Endothelial cell of umbilical vein (primary cell): ENCODE results near the gene LFNG.

Experiments
- CTCF ChIP-seq, 2 donors: IDR thresholded peaks; 1 replicate in 1 of 2; 2 replicates in 1 of 2; pipeline ENCODE4 v1.5.1; 2011; ENCODE audit warnings: low read length in 2 of 2, mild to moderate bottlenecking in 2 of 2, moderate library complexity in 2 of 2, control low read depth in 1 of 2, inconsistent platforms in 1 of 2, low read depth in 1 of 2; ENCODE audit not compliant: insufficient read depth in 1 of 2; ENCODE audit errors: extremely low read depth in 1 of 2
- EZH2 ChIP-seq: IDR thresholded peaks from 2 replicates; pipeline ENCODE4 v1.6.1; 2012; ENCODE audit warnings: borderline replicate concordance, low read depth, mild to moderate bottlenecking, moderate library complexity, low read length, inconsistent platforms; ENCODE audit not compliant: severe bottlenecking

- no peak for TF ChIP-seq CTCF (IDR thresholded peaks at IDR 0.05; ENCODE audit: extremely low read depth in 1 of 2, insufficient read depth in 1 of 2, low read depth in 1 of 2, low read length in 2 of 2)
- no peak for TF ChIP-seq EZH2
Measured at GRCh38 chr7:2566348-2566889, 46.8 kb downstream of the LFNG start.
